HepG2 (cell line): Measurements from ENCODE around the gene PCDHGA7. TPM values are rescaled to one million over a fixed set of nuclear protein-coding genes. Genes with fewer than 3 reads are reported as not detected.

Source experiments
- ASH2L ChIP-seq: fragments of 300-600, 200-600 bp; sonication (generic); IDR thresholded peaks from 2 replicates; pipeline ENCODE4 v1.7.0; 2017; ENCODE audit warnings: low read depth, mild to moderate bottlenecking, moderate library complexity, mixed read lengths, low read length; ENCODE audit not compliant: insufficient read length
- ATF2 ChIP-seq: sonication (generic); formaldehyde crosslinking; IDR thresholded peaks from 2 replicates; pipeline ENCODE4 v1.4.0; 2020; ENCODE audit warnings: missing genetic modification reagents
- SNAPC2 ChIP-seq: sonication (generic); formaldehyde crosslinking; IDR thresholded peaks from 2 replicates; pipeline ENCODE4 v1.8.1; 2022; ENCODE audit warnings: mild to moderate bottlenecking, missing genetic modification reagents
- ZBTB49 ChIP-seq: sonication (generic); formaldehyde crosslinking; IDR thresholded peaks from 2 replicates; pipeline ENCODE4 v1.4.0; 2020; ENCODE audit warnings: missing genetic modification reagents, borderline replicate concordance
- ZNF256 ChIP-seq: sonication (generic); formaldehyde crosslinking; conservative IDR thresholded peaks from 2 replicates; pipeline ENCODE4 v1.4.0; 2020; ENCODE audit warnings: missing genetic modification reagents
- ZNF432 ChIP-seq: sonication (generic); formaldehyde crosslinking; IDR thresholded peaks from 2 replicates; pipeline ENCODE4 v1.5.0; 2020; ENCODE audit warnings: missing genetic modification reagents, mild to moderate bottlenecking, borderline replicate concordance
- ZNF720 ChIP-seq: sonication (generic); formaldehyde crosslinking; IDR thresholded peaks from 2 replicates; pipeline ENCODE4 v1.4.0; 2020; ENCODE audit warnings: missing genetic modification reagents
- ZSCAN31 ChIP-seq: sonication (generic); formaldehyde crosslinking; IDR thresholded peaks from 2 replicates; pipeline ENCODE4 v1.5.0; 2020; ENCODE audit warnings: low read depth, mild to moderate bottlenecking, missing genetic modification reagents
- polyA plus RNA-seq, 8 experiments: library from polyadenylated mRNA; depleted of rRNA in 3 of 8; stranded (reverse) in 7 of 8; unstranded in 1 of 8; fragments of >200 nt; fragmentation: Illumina TruSeq in 4 of 8; extraction: Trizol in 4 of 8; gene quantifications; 2 replicates each; pipeline versions ENCODE4 v1.2.1 to v1.2.3, GENCODE V29; 2011 to 2016; ENCODE audit warnings: low read depth in 4 of 8, missing spikeins in 1 of 8, mixed read lengths in 1 of 8; ENCODE audit not compliant: insufficient read depth in 1 of 8
- total RNA-seq, 5 experiments: library from RNA; depleted of rRNA; stranded (reverse); fragments of >200 nt; fragmentation: Illumina TruSeq; extraction: Trizol; gene quantifications; 2 replicates each; pipeline ENCODE4 v1.2.3, GENCODE V29; 2016; ENCODE audit warnings: low read depth in 1 of 5

The PCDHGA7 gene
- total and polyA plus RNA-seq, 2 of the 13 experiments (the other 11 are each of a cell fraction or from before 2014, with no cell fraction given): 0.11 to 0.31 TPM

- TF ChIP-seq ZBTB49: no peak
- no peak for TF ChIP-seq ZNF256 (CRISPR knock-in tag)
- TF ChIP-seq ZNF432 (CRISPR knock-in tag): no peak
- TF ChIP-seq SNAPC2: no peak
- TF ChIP-seq ZNF720 (CRISPR knock-in tag): no peak
- no peak for TF ChIP-seq ATF2 (CRISPR knock-in tag)
- TF ChIP-seq ZSCAN31 (CRISPR knock-in tag): no peak
- no peak for TF ChIP-seq ASH2L
These were observed 2.1 kb downstream of the PCDHGA7 start (continued) for GRCh38 chr5:141384471-141385267.
